ENCODE data around the gene MT1E.
"Not testable (repeated sequence)": the region's sequence is repeated elsewhere in the genome, so short reads cannot be mapped to it uniquely, and the experiment has no call there.

MT1E gene

GRCh38 chr16:56625140-56625942, at the start of gene MT1E:
Gene MT1E (plus strand): TSS chr16:56625781. CDS start chr16:56625852, 71 bp downstream.
- no peak for DNase-seq

GRCh38 chr16:56576585-56577299, 48.8 kb upstream of the MT1E start:
- DNase-seq, result no peak

GRCh38 chr16:56577300-56577625, 48.3 kb upstream of the MT1E start:
- no peak for DNase-seq

DNA sequence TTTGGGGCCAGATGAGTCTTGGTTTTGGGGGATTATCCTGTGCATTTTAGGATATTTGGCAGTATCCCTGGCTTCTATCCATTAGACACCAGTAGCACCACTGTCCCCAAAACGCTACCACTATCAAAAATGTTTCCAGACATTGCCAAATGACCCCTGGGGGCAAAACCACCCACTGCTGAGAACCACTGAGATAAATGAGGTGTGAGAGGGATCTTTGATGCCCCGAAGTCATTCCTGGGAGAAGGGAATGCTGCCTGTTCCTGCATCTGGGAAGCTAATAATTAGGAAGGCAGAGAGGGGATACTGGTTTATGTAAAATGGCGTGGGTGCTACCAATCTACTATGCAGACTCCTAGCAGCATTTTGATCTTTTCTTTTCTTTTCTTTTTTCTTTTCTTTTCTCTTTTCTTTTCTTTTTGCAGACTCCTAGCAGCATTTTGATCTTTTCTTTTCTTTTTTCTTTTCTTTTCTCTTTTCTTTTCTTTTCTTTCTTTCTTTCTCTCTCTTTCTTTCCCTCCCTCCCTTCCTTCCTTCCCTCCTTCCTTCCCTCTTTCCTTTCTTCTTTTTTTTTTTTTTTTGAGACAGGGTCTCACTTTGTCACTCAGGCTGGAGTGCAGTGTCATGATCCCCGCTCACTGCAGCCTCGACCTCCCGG, 45.1 kb upstream of the MT1E start:
- DNase-seq, result no peak

- not testable (repeated sequence) for DNase-seq
Observed at GRCh38 chr16:56582911-56583310, 42.7 kb upstream of the MT1E start.

DNA sequence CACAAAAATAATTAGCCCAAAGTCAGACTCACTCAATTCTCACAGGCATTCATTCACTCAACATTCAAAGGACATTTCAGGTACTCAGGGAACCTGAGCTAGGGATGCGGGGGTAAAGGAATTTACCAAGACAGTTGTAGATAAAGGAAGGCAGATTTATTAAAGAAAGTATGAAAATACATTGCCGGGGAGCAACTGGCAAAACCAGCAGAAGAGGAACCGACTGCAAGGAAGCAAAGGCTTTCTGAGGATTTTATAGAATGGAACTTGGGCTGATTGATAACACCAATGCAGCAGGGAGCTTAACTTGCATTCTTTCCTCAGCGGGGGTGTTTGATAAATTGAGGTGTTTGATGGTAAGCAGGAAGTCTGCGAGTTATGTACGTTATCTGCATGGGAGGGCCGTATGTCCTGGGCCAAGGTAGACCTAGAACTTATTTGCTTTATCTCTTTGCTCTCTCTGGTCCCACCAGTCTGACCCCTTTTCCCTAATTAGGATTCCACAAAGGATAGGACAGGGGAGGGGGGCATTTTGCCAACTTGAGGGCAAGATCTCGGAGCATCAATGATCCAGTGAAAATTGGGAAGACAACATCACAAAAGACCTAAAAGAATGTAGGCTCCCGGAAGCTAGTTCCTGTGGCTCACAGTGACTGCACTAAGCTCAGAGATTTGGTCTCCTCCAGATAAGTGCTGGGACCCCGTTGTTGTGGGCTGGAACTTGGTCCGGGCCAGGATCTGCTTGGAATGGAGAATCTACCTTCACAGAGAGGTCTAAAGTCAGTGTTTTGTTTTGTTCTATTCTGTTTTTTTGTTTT, 42.0 kb upstream of the MT1E start:
- no peak for DNase-seq

GRCh38 chr16:56584276-56584675, 41.3 kb upstream of the MT1E start:
- no peak for DNase-seq

GRCh38 chr16:56588781-56589140, 36.8 kb upstream of the MT1E start:
- no peak for DNase-seq

DNA sequence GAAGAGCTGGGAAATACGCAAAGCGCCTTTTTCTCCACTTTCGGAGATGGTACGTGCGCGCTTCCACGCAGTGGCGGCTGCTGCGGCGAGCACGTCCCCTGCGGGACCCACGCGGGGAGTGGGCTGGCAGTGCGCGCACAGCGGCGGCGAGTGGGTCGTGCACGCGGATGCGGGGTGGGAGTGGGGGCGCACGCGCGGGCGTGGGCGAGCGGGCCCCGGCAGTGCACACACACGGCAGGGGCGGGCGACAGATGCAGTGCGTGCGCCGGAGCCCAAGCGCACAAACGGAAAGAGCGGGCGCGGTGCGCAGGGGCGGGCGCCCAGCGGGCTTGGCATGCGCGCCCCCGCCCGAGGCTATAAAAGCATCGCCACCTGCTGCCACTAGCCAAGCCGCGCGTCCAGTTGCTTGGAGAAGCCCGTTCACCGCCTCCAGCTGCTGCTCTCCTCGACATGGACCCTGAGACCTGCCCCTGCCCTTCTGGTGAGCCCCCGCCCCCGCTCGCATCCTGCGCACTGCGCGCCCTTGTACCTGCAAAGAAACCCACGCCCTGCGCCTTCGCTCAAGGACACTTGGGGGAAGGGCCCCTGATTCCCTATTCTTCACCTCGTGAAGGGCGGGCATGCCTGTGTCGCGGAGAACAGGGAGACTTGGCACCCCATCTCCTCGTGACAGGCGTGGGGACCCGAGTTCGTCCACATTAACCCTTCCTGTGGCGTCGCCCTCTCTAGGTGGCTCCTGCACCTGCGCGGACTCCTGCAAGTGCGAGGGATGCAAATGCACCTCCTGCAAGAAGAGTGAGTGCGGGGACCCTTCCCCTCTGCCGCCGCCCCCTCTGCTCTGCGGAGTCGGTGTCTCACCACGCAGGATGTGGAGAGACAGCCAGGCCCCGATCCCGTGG, 36.2 kb upstream of the MT1E start, which contains the start of gene MT3:
Gene MT3 (plus strand): TSS at position 388 of the 899 bp plus-strand sequence. CDS start 63 bp downstream, at position 451.
- no peak for DNase-seq

GRCh38 chr16:56591377-56592060, 34.1 kb upstream of the MT1E start:
- no peak for DNase-seq

- DNase-seq, result no peak
Observed at GRCh38 chr16:56593573-56594291, 31.8 kb upstream of the MT1E start.

DNA sequence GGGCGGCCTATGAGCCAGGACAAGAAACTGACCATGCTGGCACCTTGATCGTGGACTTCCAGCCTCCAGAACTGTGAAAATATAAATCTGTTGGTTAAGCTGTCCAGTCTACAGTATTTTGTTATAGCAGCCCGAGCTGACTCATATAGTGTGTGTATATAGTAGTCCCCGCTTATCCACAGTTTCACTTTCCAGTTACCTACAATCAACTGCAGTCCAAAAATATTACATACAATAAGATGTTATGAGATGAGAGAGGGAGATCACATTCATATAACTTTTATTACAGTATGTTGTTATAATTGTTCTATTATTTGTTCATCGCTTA, 31.3 kb upstream of the MT1E start:
- DNase-seq, result no peak

DNA sequence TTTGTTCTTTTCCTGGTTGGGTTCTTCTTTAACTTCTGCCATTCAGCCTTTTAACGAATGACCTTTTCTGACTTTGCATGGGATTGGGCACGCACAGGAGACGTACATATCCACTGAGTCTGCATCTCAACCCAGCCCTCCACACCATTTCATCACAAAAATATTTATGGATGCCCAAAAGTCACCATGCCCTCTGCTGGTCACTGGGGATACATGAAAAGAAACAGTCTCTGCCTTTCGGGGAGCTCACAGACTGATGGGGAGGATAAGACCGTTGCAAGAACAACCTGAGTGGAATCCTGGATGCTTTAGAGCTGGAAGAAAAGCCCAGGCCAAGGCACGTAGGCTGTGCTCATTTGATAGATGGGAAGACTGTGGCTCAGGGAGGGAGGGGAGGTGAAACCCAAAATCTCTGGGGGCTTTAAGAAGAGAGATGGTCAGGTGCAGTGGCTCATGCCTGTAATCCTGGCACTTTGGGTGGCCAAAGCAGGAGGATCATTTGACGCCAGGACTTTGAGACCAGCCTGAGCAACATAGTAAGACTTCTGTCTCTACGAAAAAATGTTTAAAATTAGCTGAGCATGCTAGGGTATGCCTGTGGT, 25.1 kb upstream of the MT1E start:
- DNase-seq, result no peak

GRCh38 chr16:56601325-56601724, 24.3 kb upstream of the MT1E start:
- no peak for DNase-seq

GRCh38 chr16:56603589-56603988, 22.0 kb upstream of the MT1E start:
- DNase-seq, result no peak

- DNase-seq, result no peak
Observed at GRCh38 chr16:56604966-56605365, 20.6 kb upstream of the MT1E start.

GRCh38 chr16:56605475-56605874, 20.1 kb upstream of the MT1E start:
- no peak for DNase-seq

DNA sequence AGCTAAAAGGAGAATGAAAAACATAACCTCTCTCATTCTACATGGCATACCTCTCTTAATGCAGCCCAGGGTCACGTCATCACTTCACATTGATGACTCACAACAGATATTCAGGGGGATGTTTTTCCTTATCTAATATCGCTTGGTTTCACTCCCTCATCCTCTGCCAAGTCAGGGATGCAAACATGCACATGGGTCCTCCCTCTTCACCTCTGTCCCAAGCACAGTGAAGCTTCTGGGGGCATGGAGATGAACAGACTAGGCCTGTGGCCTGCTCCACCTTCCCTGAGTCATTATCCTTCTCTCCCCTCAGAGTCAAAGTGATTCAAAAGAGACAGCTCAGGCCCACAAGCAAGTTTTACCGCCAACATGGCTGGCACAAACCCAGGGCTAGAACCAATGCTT, 19.5 kb upstream of the MT1E start:
- DNase-seq, result no peak

- DNase-seq, result peak; percentile 80
Observed at GRCh38 chr16:56606476-56607108, 19.0 kb upstream of the MT1E start.

DNA sequence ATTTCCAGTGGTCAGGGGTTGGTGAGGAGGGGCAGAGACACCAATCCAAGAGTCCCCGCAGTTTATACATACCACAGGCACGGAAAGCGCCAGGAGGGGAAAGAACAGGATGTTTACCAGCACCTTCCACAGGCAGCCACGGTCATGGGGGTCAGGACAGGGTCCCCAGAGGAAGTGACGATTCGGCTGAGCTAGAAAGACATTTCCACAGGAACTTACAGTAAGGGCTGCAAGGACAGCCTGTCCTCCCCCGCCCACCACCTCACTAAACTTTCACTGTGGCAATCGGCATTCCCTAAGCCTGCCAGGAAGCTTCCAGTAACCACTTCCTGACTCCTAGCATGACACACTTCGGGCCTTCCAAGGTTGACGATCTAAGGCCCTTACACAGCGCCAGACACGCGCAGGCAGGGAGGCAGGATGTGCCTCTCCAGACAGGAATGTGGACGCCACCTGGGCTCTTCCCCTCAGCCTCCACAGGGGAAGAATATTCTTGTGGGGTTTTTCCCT, 18.4 kb upstream of the MT1E start:
- no peak for DNase-seq

All from NCI-H446 treated with DMSO at 0.1 percent for 48 hours (cell line).